IPS DF 6.9 (cell line): ENCODE data around the gene DIS3L.
A peak's percentile ranks its signal among the peaks of the same experiment; 100 is the strongest.
"Not testable (repeated sequence)": the region's sequence is repeated elsewhere in the genome, so short reads cannot be mapped to it uniquely, and the experiment has no call there.

Experiments
- DNase-seq: peaks from one replicate; pipeline ENCODE4 v3.0.0-alpha.2; 2013; ENCODE audit warnings: low read depth, low spot score
- H3K27ac ChIP-seq: one replicate; pipeline ENCODE4 v1.5.1; 2013; ENCODE audit warnings: low read length, control low read depth
- H3K27me3 ChIP-seq: 2 replicates; pipeline ENCODE4 v1.6.1; 2013; ENCODE audit warnings: mild to moderate bottlenecking, low read length; ENCODE audit not compliant: control insufficient read depth, insufficient read depth
- H3K36me3 ChIP-seq: 2 replicates; pipeline ENCODE4 v1.6.1; 2013; ENCODE audit warnings: low read length; ENCODE audit not compliant: control insufficient read depth, insufficient read depth
- H3K4me1 ChIP-seq: 2 replicates; pipeline ENCODE4 v1.6.1; 2013; ENCODE audit warnings: low read length; ENCODE audit not compliant: control insufficient read depth, insufficient read depth
- H3K4me3 ChIP-seq: 2 replicates; pipeline ENCODE4 v1.5.1; 2013; ENCODE audit warnings: mild to moderate bottlenecking, low read length
- H3K9me3 ChIP-seq: 2 replicates; pipeline ENCODE4 v1.6.1; 2013; ENCODE audit warnings: low read length, inconsistent platforms; ENCODE audit not compliant: control insufficient read depth, insufficient read depth
- WGBS: extraction: QIAGEN DNeasy Blood & Tissue Kit; methylation state at CpG from one replicate; pipeline ENCODE4 v1.1.7; 2013; ENCODE audit warnings: mixed read lengths, missing lambda C conversion rate; ENCODE audit not compliant: insufficient read length, insufficient coverage; 5-methylcytosine and 5-hydroxymethylcytosine counted together

DIS3L gene

GRCh38 chr15:66293419-66294156 lies at the start of gene DIS3L:
Gene DIS3L (plus strand): TSS chr15:66293568. CDS start chr15:66293597, 29 bp downstream.
- Histone ChIP-seq H3K4me3 (peak within 1 kb of the TSS; percentile 62; the same call in 1 of the 2 replicates), H3K27me3 (no peaks in the 10 kb centered on the region), H3K4me1 (peaks cover 5% of the 10 kb centered on the region; the same call in 1 of the 2 replicates), H3K36me3 (no peaks in the 10 kb centered on the region), H3K27ac (no peak within 1 kb of the TSS), H3K9me3 (no peaks in the 10 kb centered on the region)
- DNase-seq = no peak
- WGBS = no CpG with 5 or more reads among the region's 92 CpGs

- H3K36me3 ChIP-seq, DNase-seq, H3K27ac ChIP-seq, H3K9me3 ChIP-seq, H3K4me1 ChIP-seq, H3K27me3 ChIP-seq, H3K4me3 ChIP-seq: not testable (repeated sequence)
- no CpG with 5 or more reads among the region's 5 CpGs for WGBS
Measured at GRCh38 chr15:66245832-66246231, 47.5 kb upstream of the DIS3L start.

GRCh38 chr15:66246937-66247336 lies 46.4 kb upstream of the DIS3L start:
- no peak for DNase-seq
- Histone ChIP-seq H3K9me3 (no peaks in the 10 kb centered on the region), H3K36me3 (no peaks in the 10 kb centered on the region), H3K4me1 (no peaks in the 10 kb centered on the region; the same call in 1 of the 2 replicates), H3K4me3 (no peak overlapping the region), H3K27me3 (peaks cover 10% of the 10 kb centered on the region), H3K27ac (no peak overlapping the region)
- WGBS = no CpG with 5 or more reads among the region's 1 CpG

GRCh38 chr15:66249605-66250174 lies 43.7 kb upstream of the DIS3L start:
- no peaks in the 10 kb centered on the region for H3K36me3 ChIP-seq
- no peak overlapping the region for H3K4me3 ChIP-seq
- no peak for DNase-seq
- no CpG with 5 or more reads among the region's 2 CpGs for WGBS
- H3K27ac ChIP-seq = no peak overlapping the region
- peaks cover 20% of the 10 kb centered on the region for H3K27me3 ChIP-seq
- no peaks in the 10 kb centered on the region; the same call in 1 of the 2 replicates for H3K4me1 ChIP-seq
- H3K9me3 ChIP-seq = no peaks in the 10 kb centered on the region

- DNase-seq = no peak
- peaks cover 35% of the 10 kb centered on the region for H3K27me3 ChIP-seq
- no peaks in the 10 kb centered on the region for H3K36me3 ChIP-seq
- no CpG with 5 or more reads among the region's 10 CpGs for WGBS
- no peaks in the 10 kb centered on the region for H3K9me3 ChIP-seq
- H3K27ac ChIP-seq = no peak overlapping the region
- H3K4me3 ChIP-seq = no peak overlapping the region; the same call in 1 of the 2 replicates
- no peaks in the 10 kb centered on the region; the same call in 1 of the 2 replicates for H3K4me1 ChIP-seq
Measured at GRCh38 chr15:66251065-66251789, 42.1 kb upstream of the DIS3L start.

- WGBS = no CpG with 5 or more reads among the region's 72 CpGs
- H3K36me3 ChIP-seq = no peaks in the 10 kb centered on the region
- H3K27me3 ChIP-seq = peaks cover 41% of the 10 kb centered on the region
- H3K4me1 ChIP-seq = no peaks in the 10 kb centered on the region; the same call in 1 of the 2 replicates
- no peaks in the 10 kb centered on the region for H3K9me3 ChIP-seq
- no peak for DNase-seq
- H3K27ac ChIP-seq = no peak overlapping the region
- peak overlapping the region; percentile 79; the same call in 1 of the 2 replicates for H3K4me3 ChIP-seq
Measured at GRCh38 chr15:66251790-66252684, 41.3 kb upstream of the DIS3L start.

GRCh38 chr15:66252685-66253417 lies 40.5 kb upstream of the DIS3L start:
- Histone ChIP-seq H3K4me3 (peak overlapping the region; percentile 79), H3K4me1 (no peaks in the 10 kb centered on the region; the same call in 1 of the 2 replicates), H3K36me3 (no peaks in the 10 kb centered on the region), H3K27me3 (peaks cover 41% of the 10 kb centered on the region), H3K9me3 (no peaks in the 10 kb centered on the region), H3K27ac (no peak overlapping the region)
- no CpG with 5 or more reads among the region's 64 CpGs for WGBS
- DNase-seq = no peak

GRCh38 chr15:66253418-66254088 lies 39.8 kb upstream of the DIS3L start, which contains the start of gene MEGF11:
Gene MEGF11 (minus strand): TSS chr15:66253750. CDS start chr15:66128403, 125,347 bp downstream.
- Histone ChIP-seq H3K4me1 (no peaks in the 10 kb centered on the region; the same call in 1 of the 2 replicates), H3K9me3 (no peaks in the 10 kb centered on the region), H3K4me3 (peak within 1 kb of the TSS; percentile 79), H3K27me3 (peaks cover 41% of the 10 kb centered on the region), H3K27ac (no peak within 1 kb of the TSS), H3K36me3 (no peaks in the 10 kb centered on the region)
- no peak for DNase-seq
- WGBS = no CpG with 5 or more reads among the region's 64 CpGs
